Hepatocyte (in vitro differentiated cells): ENCODE results near the gene SRD5A1.

Source experiments
- CTCF ChIP-seq: fragments of 200-600 bp; sonication (generic); IDR thresholded peaks from 2 replicates; pipeline ENCODE4 v1.5.1; 2016; ENCODE audit warnings: antibody characterized with exemption, mild to moderate bottlenecking; ENCODE audit not compliant: poor library complexity
- EZH2 ChIP-seq: fragments of 200-600 bp; sonication (generic); IDR thresholded peaks from 2 replicates; pipeline ENCODE4 v1.6.1; 2016; ENCODE audit warnings: antibody characterized with exemption, mild to moderate bottlenecking, borderline replicate concordance

GRCh38 chr5:6642655-6643054 is 9.4 kb downstream of the SRD5A1 start:
- TF ChIP-seq CTCF (no peak), EZH2 (no peak)
